Measurements from ENCODE around the gene DNAJC19.

The DNAJC19 gene

DNA sequence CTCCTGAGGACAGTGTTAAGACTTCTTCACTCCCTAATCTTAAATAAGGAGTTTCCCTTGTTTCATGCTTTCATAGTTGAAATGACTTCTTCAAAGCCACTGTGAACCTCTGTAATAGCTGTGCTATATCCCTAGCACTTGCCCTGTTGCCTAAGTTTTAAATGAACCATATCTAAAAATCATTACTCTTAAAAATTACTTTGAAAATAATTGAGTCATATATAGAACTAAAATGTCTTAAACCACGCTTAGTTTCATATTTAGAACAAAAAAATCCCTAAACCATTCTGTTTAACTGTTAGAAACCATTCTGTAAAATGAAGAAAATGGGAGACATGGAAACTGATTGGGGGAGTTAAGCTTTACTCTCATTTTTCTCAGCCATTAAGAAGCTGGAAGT lies 29.8 kb downstream of the DNAJC19 start:
- no peak for DNase-seq

DNA sequence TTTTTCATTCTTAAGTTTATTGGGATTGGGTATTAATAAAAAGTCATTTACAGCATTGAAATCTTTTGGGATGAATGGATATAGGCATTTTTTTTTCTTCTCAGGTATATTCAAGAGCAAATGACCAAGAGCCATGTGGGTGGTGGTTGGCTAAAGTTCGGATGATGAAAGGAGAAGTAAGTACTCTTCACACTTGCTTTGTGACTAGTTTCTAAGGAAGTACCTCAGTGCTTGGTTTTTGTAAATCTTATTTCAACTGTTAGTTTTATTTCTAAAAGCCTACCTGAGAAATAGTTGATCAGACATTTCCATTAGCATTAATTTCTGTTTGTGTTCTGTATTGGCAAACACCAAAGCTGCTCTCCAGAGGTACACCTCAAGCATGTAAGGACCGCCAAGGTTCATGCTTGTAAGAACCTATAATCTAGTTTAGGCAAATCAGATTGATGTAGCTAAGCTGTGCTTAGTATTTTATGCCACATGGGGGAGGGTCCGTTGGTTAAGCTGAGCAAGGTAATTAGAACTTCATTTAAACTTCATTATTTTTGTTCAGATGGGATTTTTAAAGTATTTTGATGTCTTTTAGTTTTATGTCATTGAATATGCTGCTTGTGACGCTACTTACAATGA lies 41.7 kb downstream of the DNAJC19 start:
- no peak for DNase-seq

DNA sequence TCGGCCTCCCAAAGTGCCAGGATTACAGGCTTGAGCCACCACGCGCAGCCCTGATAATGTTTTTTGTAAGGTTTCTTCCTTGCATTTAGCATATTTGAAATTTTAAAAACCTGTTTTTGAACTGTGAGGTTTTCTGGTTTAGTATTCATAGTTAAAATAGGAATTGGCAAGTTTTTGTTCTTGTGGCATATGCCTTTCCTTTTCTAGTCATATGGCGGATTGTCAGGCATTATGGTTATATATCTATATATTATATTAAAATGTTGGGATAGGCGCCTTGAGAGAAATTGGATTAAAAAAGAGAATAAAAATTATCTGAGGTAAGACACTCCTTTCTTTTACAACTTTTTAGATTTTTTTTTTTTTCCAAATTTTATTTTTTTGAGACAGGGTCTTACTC lies 48.7 kb downstream of the DNAJC19 start:
- DNase-seq = no peak

DNA sequence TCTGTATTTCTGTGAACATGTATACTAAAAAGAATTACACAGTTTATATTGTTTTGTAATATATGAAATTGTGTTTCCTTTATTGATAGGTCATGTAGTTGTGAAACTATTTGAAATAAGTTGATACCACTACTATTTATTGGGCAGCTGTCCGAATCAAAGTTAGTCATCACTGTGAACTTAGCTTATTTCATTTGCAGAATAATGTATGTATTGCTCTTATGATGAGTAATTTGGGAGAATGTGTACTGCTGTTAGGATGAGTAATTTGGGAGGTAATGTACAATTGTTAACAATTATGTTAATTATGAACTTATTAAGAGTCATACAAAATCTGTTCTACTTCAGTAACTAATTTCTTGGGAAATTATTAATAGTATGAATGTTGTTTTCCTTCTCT lies 54.9 kb downstream of the DNAJC19 start:
- DNase-seq = no peak
